Inflammatory macrophage (primary cell): Measurements from ENCODE around the gene TOR4A.
"Not testable (repeated sequence)": the region's sequence is repeated elsewhere in the genome, so short reads cannot be mapped to it uniquely, and the experiment has no call there.

ENCODE experiments used
- DNase-seq, 2 donors: peaks; one replicate each; pipeline ENCODE4 v3.0.0-alpha.2; 2020 to 2022

TOR4A gene

DNA sequence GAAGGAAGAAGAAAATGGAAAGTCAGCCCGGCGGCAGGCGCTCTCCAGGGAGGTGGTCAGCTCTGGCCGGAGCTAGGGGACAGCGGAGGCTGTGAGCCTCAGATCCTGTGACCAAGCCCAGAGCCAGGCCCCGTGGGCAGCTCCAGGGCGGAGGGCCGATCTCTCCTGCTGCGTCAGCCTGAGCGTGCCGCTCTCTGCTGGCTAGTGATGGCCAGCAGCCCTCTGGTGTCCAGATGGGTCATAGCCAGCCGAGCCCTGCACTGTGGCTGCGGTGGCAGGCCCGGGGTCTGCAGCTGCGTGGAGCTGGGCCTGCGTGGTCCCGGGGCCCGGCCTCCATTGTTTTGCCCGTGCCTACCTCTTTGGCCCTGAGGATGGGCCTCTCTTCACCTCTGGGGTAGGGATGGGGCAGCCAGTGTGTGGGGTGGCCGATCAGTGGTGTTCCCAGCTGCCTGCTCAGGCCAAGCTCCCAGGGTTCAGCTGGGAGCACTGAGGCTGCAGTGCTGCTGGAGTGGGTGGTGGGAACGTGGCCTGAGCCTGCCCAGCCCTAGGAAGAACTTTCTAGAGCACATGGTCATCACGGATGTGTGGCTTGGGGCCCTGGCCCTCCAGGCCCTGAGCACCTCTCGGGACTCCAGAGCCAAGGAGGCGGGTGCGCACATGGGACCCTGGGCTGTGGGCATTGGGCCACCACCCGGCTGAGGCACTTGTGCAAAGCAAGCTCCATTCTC lies 41.6 kb downstream of the TOR4A start:
- peak in 1 of 2 donors; percentile 27 for DNase-seq

DNA sequence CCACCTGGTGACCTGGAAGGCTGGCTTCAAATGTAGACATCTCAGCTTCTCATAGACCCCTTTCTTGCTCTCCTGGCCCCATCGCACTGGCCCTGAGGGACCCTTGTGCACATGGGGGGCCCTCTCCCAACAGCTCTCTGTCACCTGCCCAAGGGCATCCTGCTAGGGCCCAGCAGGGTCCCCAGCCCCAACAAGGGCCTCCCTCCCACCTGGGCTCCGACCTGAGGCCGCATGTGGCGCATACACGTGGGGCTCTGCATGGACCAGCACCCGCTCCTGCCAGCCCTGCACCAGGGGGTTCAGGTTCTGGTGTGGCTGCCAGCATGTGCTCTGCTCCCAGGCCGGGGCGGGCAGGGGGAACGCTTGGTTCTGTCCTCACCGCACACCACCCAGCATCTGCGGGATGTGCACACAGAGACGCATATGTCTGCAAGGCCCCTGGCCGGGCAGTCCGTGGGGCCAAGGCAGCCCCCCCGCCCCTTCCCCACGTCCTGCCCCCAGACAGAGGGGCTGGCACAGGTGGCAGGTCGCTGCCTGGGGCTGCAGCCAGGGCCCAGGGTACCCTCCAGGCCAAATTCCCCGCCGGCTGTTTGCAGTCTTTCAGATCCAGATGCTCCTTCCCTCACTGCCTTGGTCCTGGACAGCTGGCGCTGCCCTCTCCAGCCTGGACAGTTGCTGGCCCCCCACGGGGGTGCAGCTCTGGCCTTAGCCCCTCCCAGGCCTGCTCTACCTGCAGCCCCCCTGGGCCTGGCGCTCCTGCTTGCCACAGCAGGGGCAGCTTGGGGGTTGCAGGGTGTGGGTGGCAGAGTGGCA lies 42.4 kb downstream of the TOR4A start:
- DNase-seq: no peak

DNA sequence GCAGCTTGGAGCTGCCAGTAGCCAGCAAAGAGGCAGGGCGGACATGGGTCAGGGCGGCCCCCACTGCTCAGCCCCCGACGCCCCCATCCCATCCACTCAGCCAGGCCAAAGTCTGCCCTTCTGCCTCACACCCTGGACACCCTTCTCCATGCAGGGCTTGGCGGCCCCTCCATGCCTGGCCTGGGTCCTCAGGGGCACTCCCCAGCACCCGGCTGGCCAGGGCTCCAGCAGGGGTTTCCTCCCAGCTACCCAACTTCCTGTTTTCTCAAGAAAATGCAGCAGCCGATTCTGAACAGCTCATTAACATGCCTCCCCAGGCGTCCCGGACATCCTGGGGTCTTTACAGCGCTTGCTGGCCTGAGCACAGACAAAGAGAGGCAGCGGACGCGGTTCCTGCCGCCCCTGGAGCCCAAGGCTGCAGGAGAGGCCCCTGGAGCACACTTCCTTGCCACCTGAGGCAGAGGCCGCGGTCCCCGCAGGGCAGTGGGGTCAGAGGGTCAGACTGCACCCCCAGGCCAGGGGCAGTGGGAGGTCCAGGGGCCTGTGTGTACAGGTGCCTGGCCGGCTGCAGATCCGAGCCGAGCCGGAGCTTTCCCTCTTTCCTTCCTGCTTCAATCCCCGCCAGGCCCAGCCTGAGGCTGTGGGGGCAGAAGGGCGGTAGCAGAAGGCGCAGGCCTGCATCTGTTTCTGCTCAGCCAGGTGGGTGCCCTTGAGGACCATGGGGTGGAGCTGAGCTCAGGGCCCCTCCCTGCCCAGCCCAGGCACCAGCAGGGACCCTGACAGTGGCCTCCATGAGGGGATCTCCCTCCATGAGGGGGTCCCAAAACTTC lies 43.2 kb downstream of the TOR4A start:
- DNase-seq: peak; percentile 39 to 50

DNA sequence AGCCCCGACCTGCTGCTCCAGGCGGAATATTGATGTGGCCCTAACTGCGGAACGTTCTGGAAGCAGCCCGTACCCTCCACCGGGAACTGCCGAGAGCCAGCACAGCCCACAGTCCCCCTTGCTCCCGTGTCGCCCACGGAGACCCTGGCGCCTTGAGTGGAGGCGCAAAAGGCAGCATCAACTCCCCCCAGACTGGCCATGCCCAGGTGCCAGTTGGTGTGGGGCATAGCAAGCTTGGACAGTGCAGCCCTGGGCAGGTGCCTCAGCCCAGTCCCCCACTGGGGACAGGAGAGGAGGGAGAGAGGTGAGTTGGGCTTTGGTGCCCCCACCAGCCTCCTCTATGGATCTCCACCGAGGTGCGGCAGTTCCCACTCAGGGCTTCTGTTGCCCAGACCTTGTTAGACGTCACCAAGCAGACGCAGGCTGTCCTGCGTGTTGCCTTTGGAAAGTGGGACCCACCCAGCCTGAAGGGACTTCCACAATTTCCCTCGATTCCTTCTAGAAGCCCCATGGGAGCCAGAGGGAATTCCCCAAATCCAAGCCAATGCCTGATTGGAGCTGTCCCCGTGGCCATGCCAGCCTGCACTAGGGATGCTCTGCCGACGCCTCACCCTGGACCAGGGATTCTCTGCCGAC lies 44.3 kb downstream of the TOR4A start:
- DNase-seq: no peak

DNA sequence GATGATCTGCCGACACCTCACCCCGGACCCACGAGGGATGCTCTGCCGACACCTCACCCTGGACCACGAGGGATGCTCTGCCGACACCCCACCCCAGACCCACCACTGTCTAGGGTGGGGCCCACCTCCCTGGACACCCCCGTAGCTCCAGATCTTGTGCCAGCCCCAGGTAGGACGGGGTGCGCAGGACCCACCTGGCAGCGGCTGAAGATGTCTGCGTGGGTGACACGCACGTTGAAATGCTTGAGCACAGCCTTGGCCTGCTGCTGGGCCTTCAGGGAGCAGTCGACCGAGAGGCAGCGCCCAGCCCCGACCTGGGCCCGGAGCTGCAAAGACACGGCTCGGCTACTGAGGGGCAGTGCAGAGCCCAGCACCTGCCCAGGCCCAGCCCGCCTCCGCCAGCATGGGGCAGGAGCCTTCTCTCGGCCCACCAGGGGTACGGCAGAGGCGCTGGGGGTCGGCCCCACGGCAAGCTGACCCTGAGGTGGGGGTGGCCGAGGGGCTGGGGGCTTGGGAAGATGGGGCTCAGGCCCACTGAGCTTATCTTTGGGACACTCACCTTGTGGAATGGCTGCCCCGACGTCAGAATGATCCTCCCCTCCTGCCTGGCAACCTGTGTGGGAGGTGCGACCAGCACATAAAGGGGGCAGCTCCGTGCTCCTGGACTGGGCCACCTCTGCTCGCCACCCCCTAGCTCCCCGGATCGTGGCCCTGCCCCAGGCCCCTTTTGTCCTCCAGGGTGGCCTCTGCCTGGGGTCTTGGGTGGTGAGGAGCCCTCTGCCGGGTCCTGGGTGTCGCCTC lies 46.2 kb downstream of the TOR4A start:
- DNase-seq: no peak

DNA sequence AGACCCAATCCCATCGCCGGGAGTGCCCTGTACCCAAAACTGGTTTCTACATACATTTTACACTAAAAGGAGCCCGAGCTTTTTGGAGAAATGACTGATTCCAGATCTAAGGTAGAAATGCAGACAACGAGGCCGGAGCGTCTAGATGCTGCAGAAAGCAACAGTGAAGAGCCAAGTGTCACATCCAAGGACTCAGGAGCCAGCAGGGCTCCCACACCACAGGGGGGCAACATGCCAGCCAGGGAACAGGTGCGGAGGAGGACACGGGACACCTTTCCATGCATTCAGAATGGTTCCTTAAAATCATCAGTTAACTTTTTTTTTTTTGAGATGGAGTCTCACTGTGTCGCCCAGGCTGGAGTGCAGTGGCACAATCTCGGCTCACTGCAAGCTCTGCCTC lies 47.6 kb downstream of the TOR4A start:
- no peak for DNase-seq

DNA sequence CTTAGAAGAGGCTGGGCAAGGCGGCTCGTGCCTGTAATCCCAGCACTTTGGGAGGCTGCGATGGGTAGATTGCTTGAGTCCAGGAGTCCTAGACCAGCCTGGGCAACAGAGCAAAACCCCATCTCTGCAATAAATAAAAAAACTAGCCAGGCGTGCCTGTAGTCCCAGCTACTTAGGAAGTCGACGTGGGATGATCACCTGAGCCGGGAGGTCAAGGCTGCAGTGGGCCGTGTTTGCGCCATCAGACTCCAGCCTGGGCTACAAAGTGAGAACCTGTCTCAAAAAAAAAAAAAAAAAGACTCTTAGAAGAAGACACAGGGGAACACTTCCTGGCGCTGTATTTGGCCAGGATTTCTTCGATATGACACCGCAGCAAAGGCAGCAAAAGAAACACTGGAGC lies 48.3 kb downstream of the TOR4A start:
- DNase-seq: no peak

DNA sequence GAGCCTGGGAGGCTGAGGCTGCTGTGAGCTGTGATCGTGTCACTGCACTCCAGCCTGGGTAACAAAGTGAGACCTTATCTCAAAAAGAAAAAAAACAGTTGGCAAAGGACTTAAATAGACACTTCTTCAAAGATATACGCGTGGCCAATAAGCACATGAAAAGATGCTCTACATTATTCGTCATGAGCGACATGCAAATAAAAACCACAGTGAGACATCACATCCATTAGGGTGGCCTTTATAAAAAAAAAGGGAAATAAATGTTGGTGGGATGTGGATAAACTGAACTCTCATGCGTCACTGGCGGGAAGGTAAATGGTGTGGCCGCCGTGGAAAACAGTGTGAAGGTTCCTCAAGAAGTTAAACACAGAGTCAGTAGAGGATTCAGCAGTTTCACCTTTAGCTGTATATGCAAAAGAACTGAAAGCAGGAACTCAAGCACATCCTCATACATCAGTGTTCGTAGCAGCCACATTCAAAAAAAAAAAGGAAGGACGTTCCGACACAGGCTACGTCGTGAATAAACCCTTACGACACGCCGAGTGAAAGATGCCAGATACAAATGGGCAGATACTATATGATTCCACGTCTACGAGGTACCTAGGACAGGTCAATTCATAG lies 49.0 kb downstream of the TOR4A start:
- DNase-seq: peak; percentile 70 to 76

DNA sequence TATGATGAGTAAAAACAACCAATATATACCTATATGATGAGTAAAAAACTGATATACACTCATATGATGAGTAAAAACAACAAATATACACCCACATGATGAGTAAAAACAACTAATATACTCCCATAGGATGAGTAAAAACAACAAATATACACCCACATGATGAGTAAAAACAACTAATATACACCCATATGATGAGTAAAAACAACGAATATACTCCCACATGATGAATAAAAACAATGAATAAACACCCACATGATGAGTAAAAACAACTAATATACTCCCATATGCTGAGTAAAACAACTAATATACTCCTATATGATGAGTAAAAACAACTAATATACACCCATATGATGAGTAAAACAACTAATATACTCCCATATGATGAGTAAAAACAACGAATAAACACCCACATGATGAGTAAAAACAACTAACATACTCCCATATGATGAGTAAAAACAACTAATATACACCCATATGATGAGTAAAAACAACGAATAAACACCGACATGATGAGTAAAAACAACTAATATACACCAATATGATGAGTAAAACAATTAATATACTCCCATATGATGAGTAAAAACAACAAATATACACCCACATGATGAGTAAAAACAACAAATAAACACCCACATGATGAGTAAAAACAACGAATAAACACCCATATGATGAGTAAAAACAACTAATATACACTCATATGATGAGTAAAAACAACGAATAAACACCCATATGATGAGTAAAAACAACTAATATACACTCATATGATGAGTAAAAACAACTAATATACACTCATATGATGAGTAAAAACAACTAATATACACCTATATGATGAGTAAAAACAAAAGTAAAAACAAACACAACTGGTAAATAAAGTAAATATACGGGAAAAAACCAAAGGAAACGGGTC lies 50.4 kb downstream of the TOR4A start:
- DNase-seq: peak in 1 of 2 donors; percentile 7

DNA sequence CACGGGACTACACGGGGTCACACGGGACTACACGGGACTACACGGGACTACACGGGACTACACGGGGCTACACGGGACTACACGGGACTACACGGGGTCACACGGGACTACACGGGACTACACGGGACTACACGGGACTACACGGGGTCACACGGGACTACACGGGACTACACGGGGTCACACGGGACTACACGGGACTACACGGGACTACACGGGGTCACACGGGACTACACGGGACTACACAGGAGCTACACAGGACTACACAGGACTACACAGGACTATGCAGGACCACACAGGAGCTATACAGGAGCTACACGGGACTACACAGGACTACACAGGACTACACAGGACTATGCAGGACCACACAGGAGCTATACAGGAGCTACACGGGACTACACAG lies 52.1 kb downstream of the TOR4A start:
- not testable (repeated sequence) for DNase-seq

DNA sequence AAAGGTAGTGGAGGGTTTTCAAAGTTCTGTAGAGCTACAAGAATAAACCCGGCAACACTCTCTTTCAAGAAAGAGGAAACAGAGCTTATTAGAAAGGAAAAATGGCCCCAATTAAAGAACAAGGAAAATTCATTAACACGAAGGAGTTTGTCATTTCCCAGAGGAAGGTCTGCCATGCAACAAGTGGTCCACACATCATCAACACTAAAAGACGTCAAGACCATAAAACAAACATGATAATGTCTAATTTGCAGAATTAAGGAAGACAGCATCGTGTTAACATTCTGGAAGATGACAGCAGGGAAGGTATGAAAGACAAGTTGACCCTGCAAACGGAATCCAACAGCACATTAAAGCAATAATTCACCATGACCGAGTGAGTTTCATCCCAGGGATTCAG lies 53.2 kb downstream of the TOR4A start:
- no peak for DNase-seq

DNA sequence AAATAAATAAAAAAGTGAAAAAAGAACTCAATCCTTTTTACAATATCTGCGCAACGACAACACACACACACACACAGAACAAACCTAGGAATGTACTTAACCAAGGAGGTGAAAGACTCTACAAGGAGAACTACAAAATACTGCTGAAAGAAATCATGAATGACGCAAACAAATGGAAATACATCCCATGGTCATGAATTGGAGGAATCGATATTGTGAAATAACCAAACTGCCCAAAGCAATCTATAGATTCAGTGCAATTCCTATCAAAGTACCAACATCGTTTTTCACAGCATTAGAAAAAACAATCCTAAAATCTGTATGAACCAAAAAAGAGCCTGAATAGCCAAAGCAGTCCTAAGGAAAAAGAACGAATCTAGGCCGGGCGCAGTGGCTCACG lies 54.4 kb downstream of the TOR4A start:
- DNase-seq: no peak
